Stimulated activated CD4-positive, alpha-beta T cell treated with anti-CD3 and anti-CD28 coated beads, TNF-alpha, amount 100 ng/mL, for 24 hours (primary cell): ENCODE results near the gene DNAJC1.
"Not testable (repeated sequence)": the region's sequence is repeated elsewhere in the genome, so short reads cannot be mapped to it uniquely, and the experiment has no call there.

ENCODE experiments used
- DNase-seq, 3 experiments: peaks; one replicate each; pipeline ENCODE4 v3.0.0-alpha.2; 2020; ENCODE audit warnings: low read depth in 3 of 3

The DNAJC1 gene

GRCh38 chr10:22003177-22003963, at the start of gene DNAJC1:
Gene DNAJC1 (minus strand): TSS chr10:22003730. CDS start chr10:22003434, 296 bp downstream.
- peak; percentile 97 to 99 (median 99) for DNase-seq

- no peak for DNase-seq
These were observed 49.5 kb upstream of the DNAJC1 start for GRCh38 chr10:22053048-22053447.

GRCh38 chr10:22049635-22050034, 46.1 kb upstream of the DNAJC1 start:
- no peak for DNase-seq

- DNase-seq, result no peak
These were observed 44.3 kb upstream of the DNAJC1 start for GRCh38 chr10:22047812-22048211.

GRCh38 chr10:22043327-22043633, 39.8 kb upstream of the DNAJC1 start:
- no peak for DNase-seq

GRCh38 chr10:22042557-22043326, 39.2 kb upstream of the DNAJC1 start:
- DNase-seq, result no peak

- DNase-seq, result no peak
These were observed 30.8 kb upstream of the DNAJC1 start for GRCh38 chr10:22034333-22034732.

GRCh38 chr10:22032268-22032667, 28.7 kb upstream of the DNAJC1 start:
- DNase-seq, result not testable (repeated sequence)

- DNase-seq, result no peak
These were observed 26.9 kb upstream of the DNAJC1 start for GRCh38 chr10:22030421-22030820.

GRCh38 chr10:22029445-22030236, 26.1 kb upstream of the DNAJC1 start:
- no peak for DNase-seq

- no peak for DNase-seq
These were observed 24.1 kb upstream of the DNAJC1 start for GRCh38 chr10:22027364-22028238.

- DNase-seq, result no peak
These were observed 22.8 kb upstream of the DNAJC1 start for GRCh38 chr10:22026287-22026686.

- no peak for DNase-seq
These were observed 20.0 kb upstream of the DNAJC1 start for GRCh38 chr10:22023508-22023907.

GRCh38 chr10:22022257-22023032, 18.9 kb upstream of the DNAJC1 start:
- peak; percentile 24 to 43 (median 25) for DNase-seq

GRCh38 chr10:22021144-22021543, 17.6 kb upstream of the DNAJC1 start:
- DNase-seq, result not testable (repeated sequence)

GRCh38 chr10:22017283-22018020, 13.9 kb upstream of the DNAJC1 start:
- DNase-seq, result no peak

GRCh38 chr10:22016046-22016705, 12.6 kb upstream of the DNAJC1 start:
- DNase-seq, result no peak

GRCh38 chr10:22010973-22011408, 7.5 kb upstream of the DNAJC1 start:
- DNase-seq, result no peak

GRCh38 chr10:22010539-22010938, 7.0 kb upstream of the DNAJC1 start:
- DNase-seq, result no peak
